Stimulated activated CD4-positive, alpha-beta T cell treated with anti-CD3 and anti-CD28 coated beads, Interleukin-1b, Interleukin-23, amount 100 ng/mL, for 4 hours (primary cell): Measurements from ENCODE around the gene BTBD9.

Experiments
- DNase-seq, 2 donors: peaks; one replicate each; pipeline ENCODE4 v3.0.0-alpha.2; 2020; ENCODE audit warnings: low read depth in 2 of 2

Gene BTBD9

GRCh38 chr6:38244869-38245268 lies 394.9 kb downstream of the BTBD9 start:
- no peak for DNase-seq

GRCh38 chr6:38241200-38241871 lies 398.4 kb downstream of the BTBD9 start:
- DNase-seq = no peak

DNA sequence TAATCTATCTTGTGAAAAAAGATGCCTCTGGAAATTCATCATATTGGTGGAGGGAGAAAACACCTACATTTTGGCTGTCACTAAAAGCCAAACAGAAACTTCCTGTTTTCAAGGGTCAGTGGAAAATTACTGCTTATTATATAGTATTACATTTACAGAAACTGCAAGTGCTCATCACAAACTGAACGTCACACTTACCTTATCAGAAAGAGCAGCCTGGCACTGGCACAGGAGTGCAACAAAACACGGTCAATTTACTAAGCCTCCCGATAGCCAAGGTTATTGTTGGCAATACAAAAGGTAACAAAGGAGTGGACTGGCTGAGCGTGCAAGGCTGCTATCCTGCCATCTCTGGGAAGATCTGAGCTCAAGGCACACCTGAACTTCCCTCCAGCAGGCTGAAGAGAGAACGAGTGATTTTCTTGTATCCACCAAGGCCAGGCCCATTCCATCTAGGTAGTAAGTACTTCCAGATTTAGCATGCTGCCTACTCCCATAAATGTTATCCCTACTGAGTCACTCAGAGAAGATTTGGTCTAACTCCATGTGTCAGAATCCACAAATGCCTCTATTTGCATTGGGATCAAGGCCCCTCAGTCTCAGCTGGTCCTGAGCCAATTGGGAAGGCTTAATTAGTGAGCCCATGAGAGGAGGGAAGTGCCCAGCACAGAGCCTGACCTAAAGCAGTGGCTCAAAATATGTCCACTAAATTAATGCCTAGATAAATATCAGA lies 399.8 kb downstream of the BTBD9 start:
- DNase-seq = no peak

GRCh38 chr6:38236631-38237030 lies 403.1 kb downstream of the BTBD9 start:
- no peak for DNase-seq

GRCh38 chr6:38234934-38235682 lies 404.6 kb downstream of the BTBD9 start:
- DNase-seq = no peak

DNA sequence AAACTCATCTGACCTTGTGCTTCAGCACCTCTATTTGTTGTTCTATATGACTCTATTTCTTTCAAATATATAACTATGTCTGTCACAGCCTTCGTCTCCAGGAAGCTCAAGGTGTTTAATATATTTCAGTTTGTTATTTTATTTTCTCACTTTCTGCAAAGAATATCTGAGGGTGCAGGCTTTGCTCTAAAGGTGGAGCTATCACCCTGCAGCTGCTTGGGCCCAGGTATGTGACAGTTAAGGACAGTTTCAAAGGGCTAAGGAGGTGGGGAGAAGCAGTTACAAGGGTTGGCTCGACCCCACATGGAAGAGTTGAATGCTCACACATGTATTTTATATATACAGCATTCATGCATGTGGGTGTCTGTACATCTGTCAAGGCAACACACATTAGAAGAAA lies 405.6 kb downstream of the BTBD9 start:
- no peak for DNase-seq

DNA sequence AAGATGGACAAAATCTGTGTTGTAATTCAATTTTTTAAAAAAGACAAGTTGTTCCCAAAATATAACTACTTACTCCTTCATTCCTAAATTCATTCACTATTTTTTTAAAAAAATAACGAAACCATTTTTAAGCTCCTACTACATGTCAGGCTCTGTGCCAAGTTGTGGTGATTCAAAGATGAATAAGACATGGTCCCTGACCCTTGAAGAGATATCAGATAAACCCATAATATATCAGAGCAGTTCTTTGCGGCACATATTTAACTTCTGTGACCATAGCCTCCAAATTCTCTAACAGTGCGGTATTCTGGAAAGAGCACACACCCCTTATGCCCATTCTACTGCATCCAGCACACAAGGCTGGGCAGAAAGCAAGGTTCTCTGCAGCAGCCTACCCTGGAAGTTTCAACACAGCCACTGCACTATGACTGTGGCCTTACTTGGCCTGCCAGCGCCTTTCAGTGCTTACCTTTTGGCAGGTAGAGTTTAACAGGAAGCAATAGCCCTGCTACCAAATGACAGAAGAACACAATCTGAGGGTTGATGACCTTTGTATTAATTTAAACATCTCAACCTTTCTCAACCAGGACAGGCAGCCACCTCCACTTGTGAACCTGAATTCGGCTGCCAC lies 406.5 kb downstream of the BTBD9 start:
- DNase-seq = no peak

DNA sequence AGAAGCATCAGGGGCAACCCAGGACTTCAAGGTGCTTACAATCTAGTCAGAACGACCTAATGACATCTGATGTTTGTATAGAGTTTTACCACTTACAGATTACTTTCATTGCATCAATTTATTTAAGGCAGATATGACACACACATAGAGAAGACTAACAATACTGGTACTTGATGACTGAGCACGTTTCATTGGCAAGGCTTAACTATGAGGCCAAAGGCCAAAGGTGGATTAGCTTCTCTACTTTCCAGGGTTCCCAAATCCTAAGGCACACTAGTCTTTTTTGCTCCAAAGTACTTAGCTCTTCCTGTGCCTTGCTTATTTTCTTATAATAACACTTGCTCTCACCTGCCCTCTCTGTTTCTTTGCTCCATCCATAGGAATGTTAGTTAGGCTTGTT lies 414.0 kb downstream of the BTBD9 start:
- DNase-seq = no peak

- no peak for DNase-seq
These were observed 418.5 kb downstream of the BTBD9 start for GRCh38 chr6:38221251-38221650.

GRCh38 chr6:38220069-38220723 lies 419.5 kb downstream of the BTBD9 start:
- DNase-seq = no peak

DNA sequence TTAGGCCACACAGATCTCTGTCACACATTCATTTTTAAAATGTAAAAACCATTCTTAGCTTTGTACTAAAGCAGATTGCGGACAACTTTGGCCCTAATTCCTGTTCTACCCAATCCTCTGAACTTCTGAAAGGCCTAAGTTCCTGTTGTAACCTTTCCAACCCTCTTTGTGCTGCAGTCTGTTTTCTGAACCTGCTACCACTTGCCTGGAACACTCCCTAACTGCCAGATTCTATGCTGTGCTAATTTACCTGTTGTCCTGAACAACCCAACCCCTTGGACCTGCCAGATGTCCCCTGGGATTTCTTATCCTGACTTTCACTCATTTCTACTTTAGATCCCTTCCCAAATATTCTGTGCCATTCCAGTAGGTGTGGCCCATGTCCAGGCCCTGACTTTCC lies 421.5 kb downstream of the BTBD9 start:
- DNase-seq = no peak

GRCh38 chr6:38216451-38216850 lies 423.3 kb downstream of the BTBD9 start:
- no peak for DNase-seq

GRCh38 chr6:38215651-38216311 lies 423.9 kb downstream of the BTBD9 start:
- DNase-seq = no peak

- no peak for DNase-seq
These were observed 424.5 kb downstream of the BTBD9 start for GRCh38 chr6:38215225-38215624.

- DNase-seq = no peak
These were observed 425.6 kb downstream of the BTBD9 start for GRCh38 chr6:38214159-38214558.

DNA sequence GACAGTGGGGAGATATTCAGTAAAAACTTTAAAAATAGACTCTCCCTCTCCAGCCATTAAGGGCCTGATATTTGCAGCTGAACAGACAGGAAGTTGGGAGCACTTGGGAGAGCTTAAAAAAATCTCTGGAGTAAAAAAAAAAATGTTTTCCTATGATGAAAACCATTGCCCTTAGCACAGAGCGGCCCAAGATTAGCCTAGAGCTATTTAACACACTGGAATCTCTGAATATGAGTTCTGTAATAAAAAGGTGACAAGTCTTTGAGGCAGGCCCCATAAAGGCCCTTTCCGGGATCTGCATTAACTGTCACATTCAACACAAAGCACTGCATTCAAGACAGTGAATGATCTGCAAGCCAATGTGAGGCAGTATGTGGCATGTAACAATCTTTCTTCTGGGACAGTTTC lies 426.5 kb downstream of the BTBD9 start:
- DNase-seq = no peak

DNA sequence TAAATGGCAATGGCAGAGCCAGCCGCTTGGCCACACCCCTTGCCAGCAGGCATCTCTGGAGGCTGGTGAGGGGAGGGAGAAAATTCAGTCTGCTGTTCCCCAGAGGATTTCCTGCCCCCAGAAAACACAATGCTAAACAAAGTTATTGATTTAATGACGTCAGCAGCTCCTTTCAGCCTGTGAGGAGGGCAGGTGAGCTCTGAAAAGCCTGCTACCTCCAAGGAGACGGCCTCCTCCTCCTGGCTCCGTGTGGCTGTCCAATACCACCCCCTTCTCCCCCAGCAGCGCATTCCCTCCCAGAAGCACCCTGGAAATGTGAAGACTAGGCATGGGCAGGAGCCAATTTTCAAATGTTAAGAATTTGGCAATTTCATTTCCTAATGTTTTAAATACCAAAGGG lies 427.1 kb downstream of the BTBD9 start:
- DNase-seq = no peak

GRCh38 chr6:38212116-38212515 lies 427.6 kb downstream of the BTBD9 start:
- DNase-seq = no peak

GRCh38 chr6:38209371-38210260 lies 430.1 kb downstream of the BTBD9 start:
- no peak for DNase-seq

DNA sequence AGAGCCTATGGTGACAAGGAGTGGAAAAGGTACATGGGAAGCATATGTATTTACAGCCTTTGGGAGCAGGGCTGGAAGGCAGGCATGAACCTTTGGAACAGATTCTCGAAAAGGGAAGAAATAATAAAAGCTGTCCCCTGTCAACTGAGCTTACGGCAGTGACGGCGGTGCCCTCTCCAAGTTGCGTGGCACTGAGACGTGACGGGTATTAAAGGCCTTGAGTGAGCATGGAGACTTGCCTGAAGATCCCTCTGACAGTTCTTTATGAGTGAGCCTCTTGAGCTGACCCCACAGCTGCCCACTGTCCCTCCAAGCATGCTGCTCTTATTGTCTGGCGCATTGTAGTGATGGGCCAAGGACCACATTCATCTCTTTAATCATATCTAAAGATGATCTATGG lies 431.7 kb downstream of the BTBD9 start:
- DNase-seq = no peak
